Measurements from ENCODE around the gene SKOR2.
"Not testable (repeated sequence)": the region's sequence is repeated elsewhere in the genome, so short reads cannot be mapped to it uniquely, and the experiment has no call there.

Gene SKOR2

GRCh38 chr18:47204908-47205522, 46.4 kb downstream of the SKOR2 start:
- no peaks in the 10 kb centered on the region for H3K4me1 ChIP-seq (ENCODE audit: control insufficient read depth in 1 of 2, insufficient read depth in 1 of 2, low read depth in 1 of 2, low read length in 1 of 2)
- no peak for TF ChIP-seq CTCF (IDR thresholded peaks at IDR 0.05)
- H3K27ac ChIP-seq: no peak overlapping the region
- no peak overlapping the region for H3K4me3 ChIP-seq (ENCODE audit: low read depth in 1 of 2, low read length in 1 of 2)
- H3K9me3 ChIP-seq: no peaks in the 10 kb centered on the region
- peaks cover 94% of the 10 kb centered on the region for H3K27me3 ChIP-seq
- H3K36me3 ChIP-seq: no peaks in the 10 kb centered on the region

- H3K36me3 ChIP-seq: no peaks in the 10 kb centered on the region
- no peaks in the 10 kb centered on the region for H3K4me1 ChIP-seq (ENCODE audit: control insufficient read depth in 1 of 2, insufficient read depth in 1 of 2, low read depth in 1 of 2, low read length in 1 of 2)
- H3K27me3 ChIP-seq: peaks cover 87% of the 10 kb centered on the region
- no peak overlapping the region for H3K4me3 ChIP-seq (ENCODE audit: low read depth in 1 of 2, low read length in 1 of 2)
- no peaks in the 10 kb centered on the region for H3K9me3 ChIP-seq
- no peak for TF ChIP-seq CTCF (IDR thresholded peaks at IDR 0.05)
- no peak overlapping the region for H3K27ac ChIP-seq
Measured at GRCh38 chr18:47203626-47204464, 47.6 kb downstream of the SKOR2 start.

- not testable (repeated sequence) for H3K4me1 ChIP-seq (ENCODE audit: control insufficient read depth in 1 of 2, insufficient read depth in 1 of 2, low read depth in 1 of 2, low read length in 1 of 2); H3K27ac ChIP-seq; H3K4me3 ChIP-seq (ENCODE audit: low read depth in 1 of 2, low read length in 1 of 2); H3K36me3 ChIP-seq; H3K9me3 ChIP-seq
- H3K27me3 ChIP-seq: peaks cover 37% of the 10 kb centered on the region
Measured at GRCh38 chr18:47195961-47196360, 55.5 kb downstream of the SKOR2 start.

- no peaks in the 10 kb centered on the region for H3K36me3 ChIP-seq
- no peaks in the 10 kb centered on the region for H3K4me1 ChIP-seq (ENCODE audit: control insufficient read depth in 1 of 2, insufficient read depth in 1 of 2, low read depth in 1 of 2, low read length in 1 of 2)
- H3K27ac ChIP-seq: no peak overlapping the region
- no peak overlapping the region for H3K4me3 ChIP-seq (ENCODE audit: low read depth in 1 of 2, low read length in 1 of 2)
- TF ChIP-seq CTCF (IDR thresholded peaks at IDR 0.05): no peak
- no peaks in the 10 kb centered on the region for H3K9me3 ChIP-seq
- H3K27me3 ChIP-seq: peaks cover 28% of the 10 kb centered on the region
Measured at GRCh38 chr18:47191961-47192360, 59.5 kb downstream of the SKOR2 start.

GRCh38 chr18:47187721-47188120, 63.7 kb downstream of the SKOR2 start:
- no peak for TF ChIP-seq CTCF (IDR thresholded peaks at IDR 0.05)
- Histone ChIP-seq H3K27ac (no peak overlapping the region), H3K36me3 (no peaks in the 10 kb centered on the region), H3K4me1 (ENCODE audit: control insufficient read depth in 1 of 2, insufficient read depth in 1 of 2, low read depth in 1 of 2, low read length in 1 of 2) (no peaks in the 10 kb centered on the region), H3K27me3 (peaks cover 29% of the 10 kb centered on the region), H3K4me3 (ENCODE audit: low read depth in 1 of 2, low read length in 1 of 2) (no peak overlapping the region), H3K9me3 (no peaks in the 10 kb centered on the region)

- Histone ChIP-seq H3K4me3 (ENCODE audit: low read depth in 1 of 2, low read length in 1 of 2) (no peak overlapping the region), H3K27ac (no peak overlapping the region), H3K9me3 (no peaks in the 10 kb centered on the region), H3K36me3 (no peaks in the 10 kb centered on the region), H3K27me3 (peaks cover 29% of the 10 kb centered on the region), H3K4me1 (ENCODE audit: control insufficient read depth in 1 of 2, insufficient read depth in 1 of 2, low read depth in 1 of 2, low read length in 1 of 2) (no peaks in the 10 kb centered on the region)
- TF ChIP-seq CTCF (IDR thresholded peaks at IDR 0.05): no peak
Measured at GRCh38 chr18:47184419-47185050, 66.9 kb downstream of the SKOR2 start.

- H3K27ac ChIP-seq; H3K9me3 ChIP-seq; H3K36me3 ChIP-seq; H3K4me3 ChIP-seq (ENCODE audit: low read depth in 1 of 2, low read length in 1 of 2); H3K4me1 ChIP-seq (ENCODE audit: control insufficient read depth in 1 of 2, insufficient read depth in 1 of 2, low read depth in 1 of 2, low read length in 1 of 2): not testable (repeated sequence)
- peaks cover 22% of the 10 kb centered on the region for H3K27me3 ChIP-seq
Measured at GRCh38 chr18:47182156-47182555, 69.3 kb downstream of the SKOR2 start.

All from neutrophil (primary cell).